KOPT-K1 (cell line): ENCODE data around the gene ZNF175.

Source experiments
- H3K27ac ChIP-seq: fragments of 200-600 bp; sonication (generic); 2 replicates; pipeline ENCODE4 v1.5.1; 2016; ENCODE audit warnings: antibody characterized with exemption, mild to moderate bottlenecking, low read depth, low read length; ENCODE audit not compliant: poor library complexity, severe bottlenecking
- H3K36me3 ChIP-seq: fragments of 200-600 bp; sonication (generic); 2 replicates; pipeline ENCODE4 v1.5.1; 2017; ENCODE audit warnings: antibody characterized with exemption, mild to moderate bottlenecking, low read length, moderate library complexity; ENCODE audit not compliant: insufficient read depth
- H3K9me3 ChIP-seq: fragments of 200-600 bp; sonication (generic); 2 replicates; pipeline ENCODE4 v1.5.1; 2017; ENCODE audit warnings: antibody characterized with exemption, low read length, mild to moderate bottlenecking; ENCODE audit not compliant: insufficient read depth, poor library complexity, severe bottlenecking

The ZNF175 gene

GRCh38 chr19:51570962-51571575 is at the start of gene ZNF175:
Gene ZNF175, plus strand, starts transcription at chr19:51571283. Its CDS starts 2,047 bp downstream, at chr19:51573330.
- Histone ChIP-seq H3K9me3 (no peaks in the 10 kb centered on the region), H3K27ac (peak within 1 kb of the TSS; percentile 71), H3K36me3 (peaks cover 26% of the 10 kb centered on the region)

- H3K36me3 ChIP-seq, result peaks cover 68% of the 10 kb centered on the region
- H3K27ac ChIP-seq, result peak overlapping the region; percentile 40
- peaks cover 9% of the 10 kb centered on the region for H3K9me3 ChIP-seq
Observed at GRCh38 chr19:51521357-51521756, 49.7 kb upstream of the ZNF175 start.

DNA sequence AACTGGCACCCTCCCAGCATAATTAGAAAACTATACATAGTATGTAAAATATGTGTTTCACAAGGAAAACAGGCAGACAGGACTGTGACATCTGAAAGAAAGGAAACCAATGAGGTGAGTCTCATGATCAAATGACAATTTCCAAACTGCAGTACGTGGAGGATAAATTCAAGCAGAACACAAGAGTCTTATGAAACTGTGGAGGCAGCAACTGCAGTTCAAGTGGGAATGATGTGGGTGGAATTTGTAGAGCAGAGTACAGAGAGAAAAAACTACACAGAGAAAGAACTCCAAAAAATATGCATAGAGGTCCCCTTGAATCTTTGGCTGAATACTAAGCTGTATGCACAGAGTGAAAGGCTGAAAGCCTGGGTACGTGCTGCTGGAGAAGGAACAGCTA is 49.3 kb upstream of the ZNF175 start:
- peaks cover 66% of the 10 kb centered on the region for H3K36me3 ChIP-seq
- peak overlapping the region; percentile 40 for H3K27ac ChIP-seq
- H3K9me3 ChIP-seq, result peaks cover 9% of the 10 kb centered on the region

DNA sequence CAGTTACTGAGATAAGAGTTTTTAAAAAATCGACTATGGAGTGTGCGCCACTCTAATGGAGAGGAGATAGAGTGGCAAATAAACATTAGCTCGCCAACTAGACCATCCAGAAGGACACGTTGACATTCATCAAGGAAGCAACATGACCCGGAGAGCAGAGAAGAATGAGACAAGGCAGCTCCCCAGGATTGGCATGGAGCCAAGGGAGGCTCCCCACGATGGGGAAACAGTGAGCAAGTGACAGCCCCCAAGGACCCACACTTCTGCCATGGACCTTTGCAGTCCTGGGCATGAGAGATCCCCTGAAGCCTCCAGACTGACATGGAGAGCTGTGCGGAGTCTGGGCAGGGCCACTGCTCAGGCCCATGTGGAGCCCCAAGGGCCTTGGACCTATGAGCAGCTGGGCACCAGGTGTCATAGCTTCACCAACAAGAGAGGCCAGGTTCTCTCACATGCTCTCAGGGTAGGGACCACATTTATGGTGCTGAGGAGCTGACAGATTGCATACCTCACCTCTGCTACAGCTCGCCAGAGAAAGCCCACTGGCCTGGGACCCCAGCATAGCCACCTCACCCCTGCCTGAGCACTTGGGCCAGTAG is 46.3 kb upstream of the ZNF175 start:
- peak overlapping the region; percentile 98 for H3K27ac ChIP-seq
- H3K36me3 ChIP-seq, result peaks cover 55% of the 10 kb centered on the region
- no peaks in the 10 kb centered on the region for H3K9me3 ChIP-seq

- Histone ChIP-seq H3K27ac (peak overlapping the region; percentile 98), H3K36me3 (peaks cover 59% of the 10 kb centered on the region), H3K9me3 (no peaks in the 10 kb centered on the region)
Observed at GRCh38 chr19:51525651-51526050, 45.4 kb upstream of the ZNF175 start.

- no peaks in the 10 kb centered on the region for H3K9me3 ChIP-seq
- H3K27ac ChIP-seq, result peak overlapping the region; percentile 98
- H3K36me3 ChIP-seq, result peaks cover 38% of the 10 kb centered on the region
Observed at GRCh38 chr19:51529301-51529700, 41.8 kb upstream of the ZNF175 start.

DNA sequence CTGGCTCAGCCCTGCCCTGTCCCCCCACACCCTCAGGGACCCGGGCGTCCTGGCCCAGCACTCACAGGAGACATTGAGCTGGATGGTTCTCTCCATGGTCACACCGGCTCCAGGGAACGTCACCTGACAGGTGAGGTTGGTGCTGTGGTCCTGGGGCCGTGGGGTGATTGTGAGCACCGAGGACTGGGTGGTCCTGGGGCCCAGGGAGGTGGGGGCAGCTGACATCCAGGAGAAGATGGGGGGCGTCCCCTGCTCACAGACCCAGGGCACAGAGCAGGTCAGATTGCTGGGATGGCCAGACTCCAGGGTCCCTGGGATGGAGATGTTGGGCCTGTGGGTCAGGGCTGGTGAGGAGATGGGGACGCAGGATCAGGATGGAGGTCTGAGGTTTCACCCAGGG is 40.5 kb upstream of the ZNF175 start:
- peaks cover 5% of the 10 kb centered on the region for H3K9me3 ChIP-seq
- H3K27ac ChIP-seq, result peak overlapping the region; percentile 98
- peaks cover 28% of the 10 kb centered on the region; the same call in 1 of the 2 replicates for H3K36me3 ChIP-seq

GRCh38 chr19:51531349-51532315 is 39.5 kb upstream of the ZNF175 start, which contains the start of gene SIGLEC6:
Gene SIGLEC6, minus strand, starts transcription at chr19:51531670. Its CDS starts 22 bp downstream, at chr19:51531648.
- Histone ChIP-seq H3K27ac (peak within 1 kb of the TSS; percentile 98), H3K36me3 (peaks cover 28% of the 10 kb centered on the region; the same call in 1 of the 2 replicates), H3K9me3 (peaks cover 7% of the 10 kb centered on the region)

DNA sequence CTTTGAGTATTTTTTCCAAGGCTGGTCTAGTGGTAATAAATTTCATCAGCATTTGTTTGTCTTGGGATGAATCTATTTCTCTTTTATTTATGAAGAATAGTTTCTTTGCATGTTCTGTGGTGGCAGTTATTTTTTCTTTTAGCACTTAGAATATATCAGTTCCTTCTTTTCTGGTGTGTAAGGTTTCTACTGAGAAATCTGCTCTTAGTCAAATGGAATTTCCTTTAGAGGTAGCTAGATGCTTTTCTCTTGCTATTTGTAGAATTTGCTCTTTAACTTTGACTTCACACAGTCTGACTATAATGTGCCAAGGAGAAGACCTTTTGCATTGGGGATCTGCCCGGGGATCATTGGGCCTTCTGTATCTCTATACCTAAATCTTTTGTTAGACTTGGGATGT is 35.5 kb upstream of the ZNF175 start:
- H3K9me3 ChIP-seq, result peaks cover 7% of the 10 kb centered on the region
- no peak overlapping the region for H3K27ac ChIP-seq
- peaks cover 2% of the 10 kb centered on the region; the same call in 1 of the 2 replicates for H3K36me3 ChIP-seq

DNA sequence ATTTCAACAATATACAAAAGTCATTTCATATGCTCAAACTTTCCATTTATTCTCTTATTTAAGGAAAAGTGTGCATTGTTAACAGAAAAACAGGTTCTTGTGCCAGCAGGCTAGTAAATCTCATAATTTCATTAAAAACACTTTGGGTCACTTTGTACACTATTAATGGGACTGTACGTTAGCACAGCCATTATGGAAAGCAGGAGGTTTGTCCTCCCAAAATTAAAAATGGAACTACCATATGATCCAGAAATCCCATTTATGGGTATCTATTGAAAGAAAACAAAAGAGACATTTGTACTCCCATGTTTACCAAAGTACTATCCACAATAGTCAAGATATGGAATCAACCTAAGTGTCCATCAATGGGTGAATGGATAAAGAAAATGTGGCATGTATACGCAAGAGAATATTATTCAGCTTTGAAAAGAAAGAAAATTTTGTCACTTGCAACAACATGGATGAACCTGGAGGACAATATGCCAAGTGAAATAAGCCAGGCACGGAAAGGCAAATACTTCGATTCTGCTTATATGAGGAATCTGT is 31.2 kb upstream of the ZNF175 start:
- H3K9me3 ChIP-seq, result peaks cover 7% of the 10 kb centered on the region
- H3K36me3 ChIP-seq, result no peaks in the 10 kb centered on the region
- H3K27ac ChIP-seq, result no peak overlapping the region

GRCh38 chr19:51541458-51542357 is 29.4 kb upstream of the ZNF175 start:
- Histone ChIP-seq H3K27ac (peak overlapping the region; percentile 98), H3K9me3 (no peaks in the 10 kb centered on the region), H3K36me3 (no peaks in the 10 kb centered on the region)

DNA sequence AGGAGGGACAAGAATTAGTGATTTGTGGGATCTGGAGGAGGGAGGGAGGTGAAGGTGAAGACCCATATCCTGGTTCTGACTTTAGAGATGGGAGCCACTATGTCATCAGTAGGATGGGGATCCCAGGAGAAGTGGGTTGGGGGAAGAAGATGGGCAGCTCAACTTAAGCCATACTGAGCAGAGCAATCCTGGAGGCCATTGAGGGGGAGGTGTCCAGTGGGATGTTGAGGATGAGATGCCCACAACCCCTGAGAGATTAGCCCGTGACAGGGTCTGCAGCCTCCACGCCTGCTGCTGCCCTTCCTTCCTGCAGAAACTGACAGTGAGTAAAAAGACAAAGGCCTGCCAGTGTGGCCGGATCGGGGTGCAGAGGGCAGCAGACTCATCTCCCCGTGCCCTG is 28.4 kb upstream of the ZNF175 start:
- Histone ChIP-seq H3K36me3 (no peaks in the 10 kb centered on the region), H3K9me3 (no peaks in the 10 kb centered on the region), H3K27ac (peak overlapping the region; percentile 98)

DNA sequence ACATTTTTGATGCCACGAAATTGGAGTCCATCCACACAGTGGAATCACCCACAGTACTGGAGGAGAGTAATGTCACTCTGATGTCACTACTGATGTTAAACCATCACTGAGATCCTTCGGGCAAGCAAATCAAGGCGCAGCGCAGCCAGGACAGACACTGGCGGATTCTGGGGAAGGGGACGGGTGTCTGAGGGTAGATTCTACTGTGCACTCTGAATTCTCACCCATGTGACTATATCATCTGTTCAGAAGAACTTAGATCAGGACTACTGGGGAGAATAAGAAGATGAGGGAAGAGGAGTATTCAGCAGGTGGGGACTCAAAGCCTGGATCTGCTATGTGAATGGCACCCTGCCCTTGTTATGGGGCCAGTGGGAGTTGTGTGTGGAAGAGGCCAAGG is 27.0 kb upstream of the ZNF175 start:
- Histone ChIP-seq H3K9me3 (no peaks in the 10 kb centered on the region), H3K27ac (peak overlapping the region; percentile 98)

DNA sequence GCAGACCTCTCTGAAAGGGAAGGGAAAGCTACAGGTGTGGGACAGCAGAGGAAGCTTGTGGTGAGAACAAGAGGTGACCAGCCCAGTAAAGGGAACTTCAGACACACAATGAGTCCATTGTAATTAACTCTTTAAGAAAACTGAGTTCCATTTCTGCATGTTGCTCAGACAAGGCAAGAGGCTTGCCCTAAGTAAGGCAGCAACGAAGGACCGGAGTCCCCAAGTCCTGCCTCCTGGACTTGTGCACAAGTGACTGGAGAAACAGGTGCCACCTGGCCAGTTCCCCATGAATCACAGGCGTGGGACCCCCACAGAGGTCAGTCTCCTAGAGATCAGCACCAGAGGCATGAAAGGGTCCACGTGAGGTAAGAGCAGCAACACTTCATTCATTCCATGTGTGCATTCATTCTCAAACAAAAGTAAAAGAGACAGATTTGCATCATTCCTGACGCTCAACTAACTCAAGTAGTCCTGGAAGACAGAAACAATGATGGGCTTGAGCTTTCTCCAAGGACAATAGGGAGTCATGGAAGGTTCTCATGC is 24.9 kb upstream of the ZNF175 start:
- Histone ChIP-seq H3K9me3 (no peaks in the 10 kb centered on the region), H3K27ac (peak overlapping the region; percentile 98), H3K36me3 (no peaks in the 10 kb centered on the region)

More for the DNA sequence above, 27.0 kb upstream of the ZNF175 start:
- no peaks in the 10 kb centered on the region for H3K36me3 ChIP-seq
